ENCODE results near the gene ZPBP2. TPM values are rescaled to one million over a fixed set of nuclear protein-coding genes. Genes with fewer than 3 reads are reported as not detected.

Gene ZPBP2
- polyA plus RNA-seq, 1 donor from 2014 or later = not detected

DNA sequence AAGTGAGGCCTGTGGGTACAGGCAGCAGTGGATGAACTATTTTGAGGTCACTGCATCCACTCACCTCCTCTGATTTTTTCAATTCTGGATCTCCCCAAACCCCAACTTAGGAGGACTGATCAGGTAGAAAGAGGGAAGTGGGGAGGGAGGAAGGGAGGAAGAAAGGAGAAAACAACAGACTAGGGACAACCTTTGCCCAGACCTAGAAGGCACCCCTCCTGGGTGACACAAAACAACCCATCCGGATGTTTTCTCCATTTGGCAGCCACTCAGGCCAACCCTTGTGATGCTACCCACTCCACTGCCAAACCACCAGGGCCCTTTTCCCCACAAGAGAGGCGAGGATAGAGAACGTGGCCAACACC, 56.7 kb downstream of the ZPBP2 start:
- no peak overlapping the region for H3K9ac ChIP-seq (ENCODE audit: low read length)
- H2AFZ ChIP-seq (ENCODE audit: low read depth, low read length) = no peak overlapping the region
- H3K36me3 ChIP-seq (ENCODE audit: insufficient read depth, low read length) = no peaks in the 10 kb centered on the region
- H3F3A ChIP-seq (ENCODE audit: insufficient read depth, low read length, poor library complexity, severe bottlenecking) = no peaks in the 10 kb centered on the region
- no peaks in the 10 kb centered on the region for H3K9me2 ChIP-seq (ENCODE audit: insufficient read depth, low read length)
- H3K4me2 ChIP-seq (ENCODE audit: low read length) = no peak overlapping the region
- TF ChIP-seq POLR2AphosphoS5 (IDR thresholded peaks at IDR 0.05) (no peak), EP300 (conservative IDR thresholded peaks at IDR 0.05; ENCODE audit: poor library complexity, severe bottlenecking) (no peak), RAD21 (conservative IDR thresholded peaks at IDR 0.05) (no peak), TAF1 (IDR thresholded peaks at IDR 0.05; ENCODE audit: low read depth) (no peak), SMC3 (conservative IDR thresholded peaks at IDR 0.05; ENCODE audit: poor library complexity) (no peak), EZH2 (IDR thresholded peaks at IDR 0.05; ENCODE audit: borderline replicate concordance, insufficient read depth, low read length, poor library complexity, severe bottlenecking) (no peak), MXI1 (conservative IDR thresholded peaks at IDR 0.05; ENCODE audit: poor library complexity, severe bottlenecking) (no peak)
- TF ChIP-seq, protein P1, sequence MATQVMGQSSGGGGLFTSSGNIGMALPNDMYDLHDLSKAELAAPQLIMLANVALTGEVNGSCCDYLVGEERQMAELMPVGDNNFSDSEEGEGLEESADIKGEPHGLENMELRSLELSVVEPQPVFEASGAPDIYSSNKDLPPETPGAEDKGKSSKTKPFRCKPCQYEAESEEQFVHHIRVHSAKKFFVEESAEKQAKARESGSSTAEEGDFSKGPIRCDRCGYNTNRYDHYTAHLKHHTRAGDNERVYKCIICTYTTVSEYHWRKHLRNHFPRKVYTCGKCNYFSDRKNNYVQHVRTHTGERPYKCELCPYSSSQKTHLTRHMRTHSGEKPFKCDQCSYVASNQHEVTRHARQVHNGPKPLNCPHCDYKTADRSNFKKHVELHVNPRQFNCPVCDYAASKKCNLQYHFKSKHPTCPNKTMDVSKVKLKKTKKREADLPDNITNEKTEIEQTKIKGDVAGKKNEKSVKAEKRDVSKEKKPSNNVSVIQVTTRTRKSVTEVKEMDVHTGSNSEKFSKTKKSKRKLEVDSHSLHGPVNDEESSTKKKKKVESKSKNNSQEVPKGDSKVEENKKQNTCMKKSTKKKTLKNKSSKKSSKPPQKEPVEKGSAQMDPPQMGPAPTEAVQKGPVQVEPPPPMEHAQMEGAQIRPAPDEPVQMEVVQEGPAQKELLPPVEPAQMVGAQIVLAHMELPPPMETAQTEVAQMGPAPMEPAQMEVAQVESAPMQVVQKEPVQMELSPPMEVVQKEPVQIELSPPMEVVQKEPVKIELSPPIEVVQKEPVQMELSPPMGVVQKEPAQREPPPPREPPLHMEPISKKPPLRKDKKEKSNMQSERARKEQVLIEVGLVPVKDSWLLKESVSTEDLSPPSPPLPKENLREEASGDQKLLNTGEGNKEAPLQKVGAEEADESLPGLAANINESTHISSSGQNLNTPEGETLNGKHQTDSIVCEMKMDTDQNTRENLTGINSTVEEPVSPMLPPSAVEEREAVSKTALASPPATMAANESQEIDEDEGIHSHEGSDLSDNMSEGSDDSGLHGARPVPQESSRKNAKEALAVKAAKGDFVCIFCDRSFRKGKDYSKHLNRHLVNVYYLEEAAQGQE (IDR thresholded peaks at IDR 0.05; ENCODE audit: borderline replicate concordance) = no peak
- TF ChIP-seq, protein P2, sequence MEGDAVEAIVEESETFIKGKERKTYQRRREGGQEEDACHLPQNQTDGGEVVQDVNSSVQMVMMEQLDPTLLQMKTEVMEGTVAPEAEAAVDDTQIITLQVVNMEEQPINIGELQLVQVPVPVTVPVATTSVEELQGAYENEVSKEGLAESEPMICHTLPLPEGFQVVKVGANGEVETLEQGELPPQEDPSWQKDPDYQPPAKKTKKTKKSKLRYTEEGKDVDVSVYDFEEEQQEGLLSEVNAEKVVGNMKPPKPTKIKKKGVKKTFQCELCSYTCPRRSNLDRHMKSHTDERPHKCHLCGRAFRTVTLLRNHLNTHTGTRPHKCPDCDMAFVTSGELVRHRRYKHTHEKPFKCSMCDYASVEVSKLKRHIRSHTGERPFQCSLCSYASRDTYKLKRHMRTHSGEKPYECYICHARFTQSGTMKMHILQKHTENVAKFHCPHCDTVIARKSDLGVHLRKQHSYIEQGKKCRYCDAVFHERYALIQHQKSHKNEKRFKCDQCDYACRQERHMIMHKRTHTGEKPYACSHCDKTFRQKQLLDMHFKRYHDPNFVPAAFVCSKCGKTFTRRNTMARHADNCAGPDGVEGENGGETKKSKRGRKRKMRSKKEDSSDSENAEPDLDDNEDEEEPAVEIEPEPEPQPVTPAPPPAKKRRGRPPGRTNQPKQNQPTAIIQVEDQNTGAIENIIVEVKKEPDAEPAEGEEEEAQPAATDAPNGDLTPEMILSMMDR (IDR thresholded peaks at IDR 0.05; ENCODE audit: poor library complexity, severe bottlenecking) = no peak
- no peak overlapping the region for H3K27ac ChIP-seq (ENCODE audit: low read length)
- no peaks in the 10 kb centered on the region for H4K20me1 ChIP-seq (ENCODE audit: insufficient read depth)
- peaks cover 15% of the 10 kb centered on the region for H3K79me2 ChIP-seq (replicated peaks; ENCODE audit: insufficient read depth, low read length)
- no peaks in the 10 kb centered on the region for H3K9me3 ChIP-seq (ENCODE audit: low read length)
- no peaks in the 10 kb centered on the region for H3K27me3 ChIP-seq (ENCODE audit: insufficient read depth, low read depth, low read length)
- no peak overlapping the region for H3K4me3 ChIP-seq (ENCODE audit: low read length)

DNA sequence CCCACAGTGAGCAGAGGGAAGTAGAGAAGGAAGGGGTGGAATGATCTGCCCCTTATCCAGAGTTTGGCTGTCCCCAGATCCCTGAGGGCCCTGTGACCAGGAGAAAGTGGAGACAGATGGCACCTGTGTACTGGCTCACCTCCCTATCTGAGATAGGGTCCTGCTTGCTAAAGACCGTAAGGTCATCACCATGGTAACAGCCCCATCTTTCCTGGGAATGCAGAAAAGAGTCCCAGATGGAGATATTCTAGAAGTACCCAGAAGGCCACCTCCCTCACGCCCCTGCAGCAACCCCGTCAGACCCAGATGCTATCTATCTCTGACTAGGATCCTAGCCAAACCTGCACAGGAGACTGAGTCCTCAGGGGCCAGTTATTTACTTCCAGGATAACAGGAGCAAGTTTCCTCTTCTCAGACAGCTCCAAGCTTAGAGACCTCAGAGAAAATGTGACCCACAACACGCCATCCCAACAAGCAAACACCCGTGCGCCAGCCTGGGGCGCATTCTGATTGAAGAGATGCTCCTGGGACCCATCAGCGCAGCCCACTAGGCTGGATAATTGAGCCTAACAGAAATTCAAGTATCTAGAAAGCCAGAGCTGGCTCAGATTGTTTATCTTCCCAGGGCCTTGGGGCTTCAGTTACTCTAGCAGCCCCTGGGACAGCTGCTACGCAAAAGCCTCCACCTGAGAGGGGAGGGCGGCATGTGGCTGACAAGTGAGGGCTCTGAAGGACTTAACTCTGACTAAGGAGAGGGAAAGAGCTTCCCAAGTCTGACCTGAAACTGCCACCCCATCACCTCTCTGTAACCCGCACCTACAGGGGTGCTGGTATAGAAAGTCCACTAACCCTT, 57.5 kb downstream of the ZPBP2 start:
- H2AFZ ChIP-seq (ENCODE audit: low read depth, low read length) = no peak overlapping the region
- no peaks in the 10 kb centered on the region for H3K9me2 ChIP-seq (ENCODE audit: insufficient read depth, low read length)
- H3K4me3 ChIP-seq (ENCODE audit: low read length) = peak overlapping the region; percentile 73
- H3K4me2 ChIP-seq (ENCODE audit: low read length) = no peak overlapping the region
- H3K27ac ChIP-seq (ENCODE audit: low read length) = no peak overlapping the region
- H3F3A ChIP-seq (ENCODE audit: insufficient read depth, low read length, poor library complexity, severe bottlenecking) = no peaks in the 10 kb centered on the region
- H3K79me2 ChIP-seq (replicated peaks; ENCODE audit: insufficient read depth, low read length) = peaks cover 15% of the 10 kb centered on the region
- TF ChIP-seq TAF1 (IDR thresholded peaks at IDR 0.05; ENCODE audit: low read depth) = no peak
- no peak for TF ChIP-seq MXI1 (conservative IDR thresholded peaks at IDR 0.05; ENCODE audit: poor library complexity, severe bottlenecking)
- TF ChIP-seq EZH2 (IDR thresholded peaks at IDR 0.05; ENCODE audit: borderline replicate concordance, insufficient read depth, low read length, poor library complexity, severe bottlenecking) = no peak
- no peak for TF ChIP-seq RAD21 (conservative IDR thresholded peaks at IDR 0.05)
- no peaks in the 10 kb centered on the region for H3K9me3 ChIP-seq (ENCODE audit: low read length)
- H3K9ac ChIP-seq (ENCODE audit: low read length) = peak overlapping the region; percentile 84
- H3K27me3 ChIP-seq (ENCODE audit: insufficient read depth, low read depth, low read length) = no peaks in the 10 kb centered on the region
- no peaks in the 10 kb centered on the region for H3K36me3 ChIP-seq (ENCODE audit: insufficient read depth, low read length)
- H4K20me1 ChIP-seq (ENCODE audit: insufficient read depth) = no peaks in the 10 kb centered on the region

Measured in neural cell (in vitro differentiated cells).